HUES6 (cell line): ENCODE data around the gene FGF22.

Experiments
- H3K27ac ChIP-seq: 2 replicates; pipeline ENCODE4 v1.7.0; 2013; ENCODE audit warnings: low read depth, mild to moderate bottlenecking, low read length, inconsistent platforms
- H3K27me3 ChIP-seq: 2 replicates; pipeline ENCODE4 v1.6.1; 2013; ENCODE audit warnings: low read length; ENCODE audit not compliant: control insufficient read depth, insufficient read depth
- H3K36me3 ChIP-seq: 2 replicates; pipeline ENCODE4 v1.6.1; 2013; ENCODE audit warnings: low read length; ENCODE audit not compliant: control insufficient read depth, insufficient read depth
- H3K4me1 ChIP-seq: 2 replicates; pipeline ENCODE4 v1.6.1; 2013; ENCODE audit warnings: low read length; ENCODE audit not compliant: control insufficient read depth, insufficient read depth
- H3K4me3 ChIP-seq: 2 replicates; pipeline ENCODE4 v1.5.1; 2013; ENCODE audit warnings: low read depth, low read length
- H3K9ac ChIP-seq: one replicate; pipeline ENCODE4 v1.6.1; 2013; ENCODE audit warnings: mild to moderate bottlenecking, low read length
- H3K9me3 ChIP-seq: 2 replicates; pipeline ENCODE4 v1.6.1; 2013; ENCODE audit warnings: low read depth, low read length; ENCODE audit not compliant: control insufficient read depth, insufficient read depth

Gene FGF22

DNA sequence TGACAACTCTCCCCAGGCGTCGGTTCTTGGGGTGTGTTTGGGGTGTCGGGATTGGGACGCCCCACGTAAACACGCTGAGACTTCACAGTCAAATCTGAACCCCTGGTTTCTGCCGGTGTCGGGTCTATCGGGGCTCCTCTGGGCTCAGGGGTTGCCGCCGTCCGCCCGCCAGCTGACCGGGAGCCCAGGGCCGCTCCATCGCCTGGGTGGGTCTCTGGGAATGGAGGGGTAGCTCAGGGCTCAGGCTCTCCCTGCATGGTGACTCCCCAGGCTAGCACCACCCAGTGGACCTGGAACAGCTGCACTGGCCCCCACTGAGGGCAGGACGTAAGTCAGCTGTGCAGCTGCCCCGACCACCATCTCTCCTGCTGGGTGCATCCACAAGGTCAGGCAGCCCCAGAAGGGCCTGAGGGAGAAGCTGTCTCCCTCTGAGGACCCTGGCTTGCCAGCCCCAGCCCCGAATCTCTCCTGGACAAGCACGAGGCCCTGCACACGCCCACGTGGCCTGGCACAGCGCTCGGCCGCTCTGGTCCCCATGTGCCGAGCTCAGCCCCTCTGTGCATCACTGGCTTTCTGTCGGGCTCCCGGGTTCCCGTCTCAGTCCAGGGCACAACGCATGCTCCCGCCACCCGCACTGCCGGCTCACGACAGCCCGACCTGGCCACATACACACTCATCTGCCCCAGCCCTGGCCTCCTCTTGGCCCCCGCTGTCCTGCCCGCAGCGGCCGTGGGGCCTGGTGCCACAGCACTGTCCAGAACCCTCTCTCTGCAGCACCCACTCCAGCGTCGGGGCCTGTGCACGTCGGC lies 17.3 kb downstream of the FGF22 start:
- H3K4me3 ChIP-seq, result no peak overlapping the region
- H3K27ac ChIP-seq, result no peak overlapping the region
- H3K9me3 ChIP-seq, result no peaks in the 10 kb centered on the region
- no peaks in the 10 kb centered on the region for H3K27me3 ChIP-seq
- H3K4me1 ChIP-seq, result peaks cover 14% of the 10 kb centered on the region
- peaks cover 50% of the 10 kb centered on the region for H3K36me3 ChIP-seq
- no peak overlapping the region for H3K9ac ChIP-seq

DNA sequence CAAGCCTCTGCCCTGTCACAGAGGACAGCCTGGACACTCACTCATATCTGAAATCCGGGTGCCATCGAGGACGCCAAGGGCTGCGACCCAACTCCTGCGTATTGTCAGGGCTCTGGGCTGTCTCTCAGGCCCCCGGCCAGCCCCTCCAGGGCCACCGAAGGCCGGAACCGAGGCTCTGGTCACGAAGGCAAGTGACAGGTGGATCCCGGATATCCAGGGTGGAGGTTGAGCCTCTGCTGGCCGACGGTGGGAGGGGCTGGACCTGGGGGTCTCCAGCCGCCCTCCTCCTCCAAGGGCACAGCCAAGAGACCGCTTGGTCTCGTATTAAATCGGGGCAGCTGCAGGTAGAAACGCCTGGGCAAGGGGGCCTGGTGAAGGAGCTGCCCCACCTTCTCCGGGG lies 17.9 kb downstream of the FGF22 start:
- Histone ChIP-seq H3K9ac (no peak overlapping the region), H3K27me3 (no peaks in the 10 kb centered on the region), H3K27ac (no peak overlapping the region), H3K36me3 (peaks cover 44% of the 10 kb centered on the region), H3K9me3 (no peaks in the 10 kb centered on the region), H3K4me3 (no peak overlapping the region), H3K4me1 (peaks cover 15% of the 10 kb centered on the region)

DNA sequence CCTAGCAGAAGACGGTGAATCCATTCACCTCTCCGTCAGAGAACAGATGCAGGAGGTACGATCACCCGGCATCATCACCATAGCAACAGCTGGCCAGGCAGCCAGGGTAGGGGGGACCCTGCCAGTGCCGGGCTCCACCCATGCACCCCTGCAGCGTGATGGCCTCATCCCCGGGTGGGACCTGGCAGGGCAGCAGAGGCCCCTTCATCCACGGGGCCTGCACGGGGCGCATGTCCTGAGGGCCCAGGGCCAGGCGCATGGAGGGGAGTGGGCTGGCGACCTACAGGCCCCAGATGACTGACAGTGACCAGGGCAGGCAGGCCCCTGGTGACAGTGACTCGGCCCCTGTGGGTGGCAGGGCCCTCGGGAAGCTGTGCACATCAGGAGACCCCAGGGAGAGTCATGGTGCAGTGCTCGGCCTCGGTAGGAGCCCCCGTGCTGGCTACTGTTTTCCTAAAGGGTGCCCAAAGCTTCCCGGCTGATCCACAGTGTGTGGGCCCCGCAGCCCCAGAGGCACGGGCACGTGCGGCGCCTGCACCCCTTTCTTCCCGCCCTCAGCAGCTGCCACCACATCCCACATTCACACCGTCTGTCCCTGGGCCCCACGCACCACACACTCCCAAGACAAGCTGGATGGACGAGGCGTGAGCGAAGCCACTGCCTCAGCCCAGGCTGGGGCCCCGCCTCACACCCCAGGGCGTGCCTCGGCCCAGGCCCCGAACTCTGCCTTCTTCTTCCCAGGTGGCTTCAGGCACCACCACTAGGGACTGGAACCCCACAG lies 18.6 kb downstream of the FGF22 start:
- Histone ChIP-seq H3K9ac (no peak overlapping the region), H3K9me3 (no peaks in the 10 kb centered on the region), H3K36me3 (peaks cover 38% of the 10 kb centered on the region), H3K27me3 (no peaks in the 10 kb centered on the region), H3K27ac (peak overlapping the region; percentile 47; the same call in 1 of the 2 replicates), H3K4me3 (no peak overlapping the region), H3K4me1 (peaks cover 15% of the 10 kb centered on the region)

DNA sequence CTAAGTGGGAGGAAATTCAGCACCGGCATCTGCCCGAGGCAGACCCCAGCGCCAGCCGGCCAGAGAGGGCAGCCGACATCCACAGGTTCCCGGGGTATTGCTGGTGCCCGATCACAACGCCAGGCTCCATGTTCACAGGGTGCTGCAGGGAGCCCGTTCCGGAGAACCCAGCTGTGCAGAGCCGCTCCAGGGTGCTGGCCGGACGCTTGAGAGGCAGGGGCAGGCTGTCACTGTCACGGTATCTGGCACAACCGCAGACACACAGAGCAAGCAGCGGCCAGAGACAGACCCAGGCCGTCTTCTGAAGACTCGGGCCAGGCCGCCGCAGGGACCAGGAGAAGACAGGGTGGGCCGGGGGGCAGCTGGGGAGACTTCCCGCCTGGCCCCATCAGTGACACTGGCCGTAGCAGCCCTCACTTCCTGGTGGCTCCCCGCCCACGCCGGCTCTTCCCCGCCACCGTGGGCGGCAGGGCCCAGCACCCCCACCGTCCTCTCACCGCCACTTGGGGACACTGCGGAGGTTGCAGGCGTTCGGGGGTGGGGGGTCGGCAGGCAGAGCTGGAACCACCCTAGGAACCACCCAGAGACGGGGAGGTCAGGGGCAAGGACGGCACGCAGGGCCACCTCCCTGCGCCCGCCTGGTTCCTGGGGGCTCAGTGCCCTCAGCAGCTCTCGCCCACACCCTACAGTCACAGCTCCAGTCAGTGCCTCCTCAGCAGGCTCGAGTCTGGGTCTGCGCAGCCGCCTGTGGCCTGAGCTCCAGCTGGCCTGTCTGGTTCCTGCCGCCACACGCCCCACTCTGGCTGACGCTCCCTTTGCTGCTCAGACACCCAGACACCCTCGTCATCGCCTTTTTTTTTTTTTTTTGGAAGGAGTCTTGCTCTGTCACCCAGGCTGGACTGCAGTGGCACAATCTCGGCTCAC lies 19.5 kb downstream of the FGF22 start:
- Histone ChIP-seq H3K36me3 (peaks cover 29% of the 10 kb centered on the region), H3K27ac (peak overlapping the region; percentile 47; the same call in 1 of the 2 replicates), H3K4me3 (no peak overlapping the region), H3K9ac (no peak overlapping the region), H3K4me1 (peaks cover 21% of the 10 kb centered on the region), H3K9me3 (no peaks in the 10 kb centered on the region), H3K27me3 (no peaks in the 10 kb centered on the region)

DNA sequence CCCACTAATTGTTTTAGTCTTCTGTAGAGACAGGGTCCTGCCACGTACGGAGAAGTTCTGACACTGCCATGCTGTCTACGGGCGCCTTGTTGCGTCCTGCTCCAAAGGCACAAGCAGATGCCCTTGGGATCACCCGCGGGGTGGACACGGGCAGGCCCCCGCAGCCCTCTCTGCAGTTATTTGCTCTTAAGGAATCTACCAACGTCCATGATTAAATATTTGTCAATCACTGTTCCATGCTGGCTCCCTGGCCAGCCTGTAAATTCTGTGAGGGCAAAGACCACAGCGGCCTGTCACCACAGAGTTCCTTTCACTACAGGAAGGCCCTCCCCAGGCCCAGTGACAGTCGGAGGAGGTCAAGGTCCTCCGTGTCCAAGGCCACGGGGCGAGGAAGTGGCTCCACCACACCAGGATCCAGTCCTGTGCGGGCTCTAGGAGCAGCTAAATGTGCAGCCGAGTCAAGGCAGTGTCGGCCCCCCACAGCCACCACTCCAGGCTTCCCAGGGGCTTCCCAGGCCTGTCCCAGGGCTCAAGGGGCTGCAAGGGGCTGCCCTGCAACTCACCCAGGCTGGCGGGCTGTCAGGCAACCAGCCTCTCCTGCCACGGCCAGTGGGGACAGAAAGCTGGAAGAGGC lies 21.2 kb downstream of the FGF22 start:
- Histone ChIP-seq H3K9ac (peak overlapping the region; percentile 96), H3K4me3 (peak overlapping the region; percentile 83), H3K36me3 (peaks cover 19% of the 10 kb centered on the region), H3K27me3 (no peaks in the 10 kb centered on the region), H3K27ac (peak overlapping the region; percentile 96), H3K4me1 (peaks cover 21% of the 10 kb centered on the region), H3K9me3 (no peaks in the 10 kb centered on the region)

DNA sequence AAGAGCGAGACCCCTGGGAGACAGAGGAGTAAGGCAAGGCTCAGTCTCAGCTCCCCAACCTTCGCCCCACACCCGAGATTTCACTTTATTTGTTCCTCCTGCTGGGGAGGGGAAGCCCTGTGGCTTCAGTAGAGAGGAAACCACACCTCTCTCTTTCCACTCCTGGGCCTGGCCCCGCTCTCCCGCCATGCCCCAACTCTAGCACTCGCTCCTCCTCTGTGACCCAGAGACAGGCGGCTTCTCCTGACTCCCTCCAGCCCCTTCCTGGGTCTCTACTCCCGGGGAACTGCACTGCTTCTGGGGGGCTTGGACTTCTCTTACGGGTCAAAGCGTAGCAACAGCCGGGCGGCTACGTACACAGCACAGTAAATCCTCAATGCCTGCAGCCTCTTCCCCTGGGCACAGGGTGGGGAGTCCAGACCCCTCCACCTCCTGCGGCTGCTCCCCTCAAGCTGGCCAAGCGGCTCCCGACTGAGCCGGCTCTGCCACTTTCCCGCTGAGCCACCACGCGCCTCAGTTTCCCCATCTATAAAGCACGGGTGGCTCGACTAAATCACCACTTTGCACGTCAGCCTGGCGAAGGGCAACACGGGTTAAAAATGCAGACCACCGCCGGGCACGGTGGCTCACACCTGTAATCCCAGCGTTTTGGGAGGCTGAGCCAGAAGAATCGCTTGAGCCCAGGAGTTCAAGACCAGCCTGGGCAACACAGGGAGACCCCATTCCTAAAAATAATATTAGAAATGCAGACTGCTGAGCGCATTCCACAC lies 21.9 kb downstream of the FGF22 start:
- H3K36me3 ChIP-seq, result peaks cover 19% of the 10 kb centered on the region
- H3K27me3 ChIP-seq, result no peaks in the 10 kb centered on the region
- peak overlapping the region; percentile 96 for H3K27ac ChIP-seq
- peak overlapping the region; percentile 83 for H3K4me3 ChIP-seq
- no peaks in the 10 kb centered on the region for H3K9me3 ChIP-seq
- peak overlapping the region; percentile 96 for H3K9ac ChIP-seq
- peaks cover 21% of the 10 kb centered on the region for H3K4me1 ChIP-seq

DNA sequence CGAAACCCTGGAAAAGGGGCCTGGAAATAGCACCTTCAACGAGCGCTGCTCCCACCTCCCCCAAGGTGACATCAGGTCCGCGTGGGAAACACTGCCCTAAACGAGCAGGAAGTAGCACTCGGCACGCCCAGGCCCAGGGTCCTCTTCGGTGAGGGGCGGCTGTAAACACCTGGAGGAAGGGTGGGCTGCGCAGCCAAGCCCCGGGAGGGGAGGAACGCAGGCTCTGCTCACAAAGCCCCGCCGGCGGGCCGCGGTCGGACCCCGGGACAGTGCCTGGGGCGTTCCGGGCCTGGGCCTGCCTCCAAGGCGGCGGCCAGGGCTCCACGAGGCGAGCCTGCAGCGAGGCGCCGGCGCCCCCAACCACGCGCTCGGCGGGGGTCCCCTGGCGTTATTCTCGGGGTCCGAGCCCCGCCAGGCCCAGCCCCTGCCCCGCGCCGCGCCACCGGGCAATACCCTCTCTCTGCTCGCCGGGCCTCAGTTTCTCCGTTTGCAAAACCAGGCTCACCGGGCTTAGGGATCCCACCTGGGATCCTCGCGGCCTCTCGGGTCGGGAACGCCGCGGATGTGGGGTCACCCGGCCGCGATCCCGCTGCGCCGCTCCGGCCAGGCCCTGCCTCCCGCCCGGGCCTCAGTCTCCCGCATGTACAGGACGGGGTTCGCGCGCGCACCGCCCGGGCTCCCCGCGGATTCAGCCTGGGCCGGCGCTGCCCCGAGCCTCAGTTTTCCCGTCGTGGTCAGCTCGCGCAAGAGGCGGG lies 22.7 kb downstream of the FGF22 start:
- Histone ChIP-seq H3K36me3 (peaks cover 13% of the 10 kb centered on the region), H3K27ac (peak overlapping the region; percentile 96), H3K4me1 (peaks cover 21% of the 10 kb centered on the region), H3K9me3 (no peaks in the 10 kb centered on the region), H3K9ac (peak overlapping the region; percentile 96), H3K4me3 (peak overlapping the region; percentile 83), H3K27me3 (no peaks in the 10 kb centered on the region)

DNA sequence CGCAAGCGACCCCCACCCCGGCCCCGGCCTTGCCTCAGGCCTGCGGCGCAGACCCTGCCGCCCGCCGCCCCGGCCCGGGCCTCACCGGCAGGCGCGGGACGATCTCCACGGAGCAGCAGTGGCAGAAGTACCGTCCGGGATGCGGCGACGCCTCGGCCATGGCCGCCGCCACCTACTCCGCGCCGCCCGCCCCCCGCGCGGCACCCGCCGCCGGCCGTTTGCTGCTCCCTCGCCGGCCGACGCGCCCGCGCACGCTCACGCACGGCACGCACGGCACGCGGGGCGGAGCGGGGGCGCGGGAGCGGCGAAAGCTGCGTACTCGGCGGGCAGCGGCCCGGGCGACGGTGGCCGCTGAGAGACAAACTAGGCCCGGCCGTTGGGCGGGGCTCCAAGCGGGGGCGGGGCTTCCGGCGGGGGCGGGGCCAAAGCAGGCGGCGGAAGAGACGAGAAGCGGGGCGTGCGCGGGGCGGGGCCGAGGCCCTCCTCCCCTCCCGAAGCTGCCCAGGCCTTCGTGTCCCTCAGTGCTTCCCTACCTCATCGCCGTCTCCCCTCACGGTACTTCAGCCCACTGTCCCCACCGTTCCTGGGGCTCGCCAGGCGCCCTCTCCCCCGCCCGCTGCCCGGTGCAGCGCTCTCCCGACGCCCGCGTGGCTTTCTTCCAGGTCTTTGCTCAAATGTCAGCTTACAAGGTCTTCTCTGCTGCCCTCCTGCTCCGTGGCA lies 23.4 kb downstream of the FGF22 start, which contains the start of gene RNF126:
TSS of gene RNF126 (minus strand) at position 253 of the 720 bp plus-strand sequence. CDS start at position 160, 93 bp downstream.
- Histone ChIP-seq H3K9me3 (no peaks in the 10 kb centered on the region), H3K27me3 (no peaks in the 10 kb centered on the region), H3K36me3 (peaks cover 7% of the 10 kb centered on the region), H3K27ac (peak within 1 kb of the TSS; percentile 96), H3K9ac (peak within 1 kb of the TSS; percentile 96), H3K4me1 (peaks cover 21% of the 10 kb centered on the region), H3K4me3 (peak within 1 kb of the TSS; percentile 83)

DNA sequence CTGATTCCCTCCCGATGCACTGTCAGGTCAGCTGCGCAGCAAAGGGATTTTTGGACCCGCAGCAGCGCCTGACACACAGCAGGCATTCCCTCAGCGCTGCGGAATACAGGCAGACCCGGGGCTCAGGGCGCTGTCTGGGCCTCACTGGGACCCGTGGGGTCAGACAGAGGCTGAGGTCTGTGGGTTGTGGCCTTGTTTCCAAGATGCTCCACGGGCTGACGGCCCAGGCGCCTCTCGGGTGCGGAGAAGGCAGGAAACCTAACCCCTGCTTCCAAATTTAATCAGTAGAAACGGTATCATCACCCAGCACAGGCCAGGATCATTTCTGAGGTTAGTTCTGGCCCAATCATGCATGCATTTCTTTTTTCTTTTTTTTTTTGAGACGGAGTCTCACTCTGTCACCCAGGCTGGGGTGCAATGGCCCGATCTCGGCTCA lies 24.0 kb downstream of the FGF22 start:
- no peak overlapping the region for H3K27ac ChIP-seq
- peaks cover 2% of the 10 kb centered on the region for H3K36me3 ChIP-seq
- H3K9me3 ChIP-seq, result no peaks in the 10 kb centered on the region
- no peaks in the 10 kb centered on the region for H3K27me3 ChIP-seq
- peaks cover 21% of the 10 kb centered on the region for H3K4me1 ChIP-seq
- H3K9ac ChIP-seq, result peak overlapping the region; percentile 46
- peak overlapping the region; percentile 59 for H3K4me3 ChIP-seq
